GM19351 (cell line): ENCODE measurements around the gene SLC44A4.
"Not testable (repeated sequence)": the region's sequence is repeated elsewhere in the genome, so short reads cannot be mapped to it uniquely, and the experiment has no call there.

ENCODE experiments used
- ATAC-seq: cut with Tn5 transposase; IDR thresholded peaks from one replicate; pipeline ENCODE4 v1.9.1; 2021; ENCODE audit warnings: mild to moderate bottlenecking, moderate library complexity; ENCODE audit not compliant: unreplicated experiment

SLC44A4 gene

DNA sequence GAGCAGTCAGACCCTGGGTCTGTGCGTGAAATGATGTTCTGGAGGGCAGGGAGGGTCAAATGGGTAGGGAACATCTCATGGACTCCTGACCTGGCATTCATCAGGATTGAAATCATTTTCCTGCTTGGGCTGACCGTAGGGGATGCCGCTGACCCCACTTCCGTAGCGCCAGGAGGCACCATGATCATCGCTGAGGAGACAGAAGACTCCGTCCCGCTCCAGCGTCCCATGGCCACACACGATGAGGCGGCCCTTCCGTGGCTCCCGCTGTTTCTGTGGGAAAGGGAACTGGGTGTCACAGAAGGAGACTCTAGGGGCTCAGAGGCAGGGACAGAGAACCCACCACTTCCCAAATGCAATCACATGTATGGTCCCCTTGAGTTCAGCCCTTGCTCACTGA is 18.4 kb downstream of the SLC44A4 start:
- ATAC-seq: no peak

DNA sequence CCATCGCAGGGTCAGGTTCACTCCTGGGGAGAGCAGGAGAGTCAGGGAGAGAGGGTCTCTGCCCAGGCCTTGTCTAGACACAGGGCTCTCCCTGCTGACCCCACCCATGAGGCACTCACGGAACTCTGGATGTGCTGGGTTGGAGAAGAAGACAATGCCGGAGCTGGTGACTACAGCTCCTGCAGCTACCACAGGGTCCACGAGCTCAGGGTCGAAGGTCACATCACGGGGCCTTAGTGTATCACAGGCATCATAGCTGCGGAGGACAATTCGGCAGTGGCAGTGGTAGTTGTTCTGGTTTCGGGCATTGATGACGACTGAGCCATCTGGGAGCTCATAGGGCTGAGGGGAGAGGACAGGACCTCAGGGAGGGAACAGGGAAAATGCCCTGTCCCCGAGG is 18.9 kb downstream of the SLC44A4 start:
- no peak for ATAC-seq

DNA sequence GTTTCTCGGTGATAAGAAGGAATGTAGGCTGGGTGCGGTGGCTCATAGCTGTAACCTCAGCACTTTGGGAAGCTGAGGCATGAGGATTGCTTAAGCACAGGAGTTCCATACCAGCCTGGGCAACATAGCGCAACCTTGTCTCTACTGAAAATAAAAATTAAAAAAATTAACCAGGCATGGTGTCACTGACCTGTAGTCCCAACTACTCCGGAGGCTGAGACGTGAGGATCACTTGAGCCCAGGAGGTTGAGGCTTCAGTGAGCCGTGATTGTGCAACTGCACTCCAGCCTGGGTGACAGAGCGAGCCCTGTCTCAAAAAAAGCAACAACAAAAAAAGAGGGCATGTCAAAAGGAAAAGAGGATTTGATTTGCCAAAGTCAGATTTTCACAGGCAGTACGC is 20.1 kb downstream of the SLC44A4 start:
- no peak for ATAC-seq

- not testable (repeated sequence) for ATAC-seq
Measured at GRCh38 chr6:31857774-31858173, 21.0 kb downstream of the SLC44A4 start.

GRCh38 chr6:31851980-31852718 is 26.6 kb downstream of the SLC44A4 start:
- ATAC-seq: not testable (repeated sequence)

DNA sequence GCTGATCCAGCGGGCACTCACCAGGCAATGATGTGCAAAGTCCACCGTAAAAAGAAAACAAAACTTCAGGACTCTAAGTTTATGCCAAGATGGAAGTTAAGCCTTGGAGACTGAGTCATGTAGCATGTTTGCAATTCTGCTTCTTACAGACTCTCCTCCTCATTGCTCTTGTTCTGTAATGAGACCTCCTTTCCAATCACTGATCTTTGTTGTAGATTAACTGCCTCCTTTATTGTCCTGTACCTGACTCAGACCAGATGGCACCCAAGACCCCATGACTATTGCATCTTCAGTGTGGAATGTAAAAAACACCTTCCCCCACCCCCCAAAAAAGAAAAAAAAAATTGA is 27.3 kb downstream of the SLC44A4 start:
- ATAC-seq: no peak

DNA sequence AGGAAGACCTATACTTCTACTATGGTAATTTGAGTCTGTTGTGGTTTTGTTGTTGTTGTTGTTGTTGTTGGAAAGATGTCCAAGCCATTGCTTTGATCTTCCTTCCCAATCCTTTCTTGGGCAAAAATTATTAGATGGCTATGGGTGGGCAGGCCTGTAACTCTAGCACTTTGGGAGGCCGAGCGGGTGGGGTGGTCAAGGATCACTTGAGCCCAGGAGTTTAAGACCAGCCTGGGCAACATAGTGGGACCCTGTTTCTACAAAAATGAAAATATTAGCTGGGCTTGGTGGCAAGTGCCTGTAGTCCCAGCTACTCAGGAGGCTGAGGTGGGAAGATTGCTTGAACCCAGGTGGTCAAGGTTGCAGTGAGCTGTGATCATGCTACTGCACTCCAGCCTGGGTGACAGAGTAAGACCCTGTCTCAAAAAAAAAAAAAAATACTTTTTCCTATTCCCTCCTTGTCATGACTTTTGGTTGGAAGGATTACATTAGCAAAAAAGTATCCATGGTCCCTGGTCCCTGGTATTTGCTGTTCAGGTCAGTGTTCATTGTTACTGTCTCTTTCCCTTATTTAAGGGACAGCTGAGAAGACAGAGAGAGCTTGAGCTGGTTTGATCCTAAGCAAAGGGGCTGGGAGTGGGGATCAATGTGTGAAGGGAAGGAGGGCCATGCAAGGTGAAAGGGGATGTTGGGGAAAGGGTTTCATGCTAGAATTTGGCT is 27.9 kb downstream of the SLC44A4 start:
- ATAC-seq: no peak

DNA sequence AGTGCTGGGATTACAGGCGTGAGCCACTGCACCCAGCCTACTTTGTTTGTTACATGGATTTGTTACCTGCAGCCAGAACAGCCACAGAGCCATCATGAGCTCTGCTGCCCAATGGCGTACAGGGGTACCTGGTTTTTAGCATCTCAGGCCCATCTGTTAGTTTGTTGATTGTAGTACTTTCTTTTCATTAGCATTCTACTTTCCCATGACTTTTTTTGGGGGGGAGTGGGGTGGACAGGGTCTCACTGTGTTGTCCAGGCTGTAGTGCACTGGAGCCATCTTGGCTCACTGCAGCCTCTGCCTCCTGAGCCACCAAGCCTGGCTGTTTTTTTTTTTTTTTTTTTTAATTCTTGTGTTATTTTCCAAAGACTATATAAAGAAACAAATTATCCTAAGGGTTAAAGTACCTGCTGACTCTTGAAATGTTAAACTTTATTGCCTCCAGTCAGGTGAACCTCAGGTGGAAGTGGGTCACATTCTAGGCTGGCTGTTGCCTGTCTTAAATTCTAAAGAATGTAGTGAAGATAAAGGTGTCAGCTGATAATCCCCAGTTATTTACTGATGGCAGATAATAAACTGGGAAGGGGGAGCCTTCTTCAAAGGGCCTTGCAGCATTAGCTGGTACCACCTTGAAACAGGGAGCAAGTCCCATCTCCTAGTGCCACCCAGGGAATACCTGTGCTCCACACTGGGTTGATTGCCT is 31.4 kb downstream of the SLC44A4 start:
- ATAC-seq: no peak

DNA sequence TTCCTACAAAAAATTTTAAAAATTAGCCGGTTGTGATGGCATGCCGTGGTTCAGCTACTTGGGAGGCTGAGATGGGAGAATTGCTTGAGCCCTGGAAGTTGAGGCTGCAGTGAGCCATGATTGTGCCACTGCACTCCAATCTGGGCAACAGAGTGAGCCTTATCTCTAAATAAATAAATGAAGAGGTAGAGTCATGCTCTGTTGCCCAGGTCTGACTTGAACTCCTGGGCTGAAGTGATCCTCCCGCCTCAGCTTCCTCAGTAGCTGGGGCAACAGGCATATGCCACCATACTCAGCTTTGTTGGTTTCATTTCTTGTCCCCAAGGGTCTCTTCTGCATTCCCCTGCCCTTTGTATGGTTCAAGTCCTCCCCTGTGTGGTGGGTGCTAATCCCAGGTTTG is 34.3 kb downstream of the SLC44A4 start:
- ATAC-seq: no peak

GRCh38 chr6:31842053-31842452 is 36.7 kb downstream of the SLC44A4 start:
- ATAC-seq: no peak

- not testable (repeated sequence) for ATAC-seq
Measured at GRCh38 chr6:31839779-31840126, 39.0 kb downstream of the SLC44A4 start.

DNA sequence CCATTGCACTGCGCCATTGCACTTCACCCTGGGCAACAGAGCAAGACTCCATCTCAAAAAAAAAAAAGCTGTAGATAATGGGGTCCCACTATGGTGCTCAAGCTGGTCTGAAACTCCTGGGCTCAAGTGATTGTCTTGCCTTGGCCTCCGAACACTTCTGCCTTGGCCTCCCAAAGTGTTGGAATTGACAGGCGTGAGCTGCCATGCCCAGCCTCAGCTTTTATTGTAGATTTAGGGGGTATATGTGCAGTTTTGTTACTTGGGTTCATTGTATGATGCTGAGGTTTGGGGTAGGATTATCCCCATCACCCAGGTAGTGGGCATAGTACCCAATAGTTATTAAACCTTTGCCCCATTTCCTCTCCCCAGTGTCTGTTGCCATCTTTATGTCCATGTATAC is 39.8 kb downstream of the SLC44A4 start:
- no peak for ATAC-seq

DNA sequence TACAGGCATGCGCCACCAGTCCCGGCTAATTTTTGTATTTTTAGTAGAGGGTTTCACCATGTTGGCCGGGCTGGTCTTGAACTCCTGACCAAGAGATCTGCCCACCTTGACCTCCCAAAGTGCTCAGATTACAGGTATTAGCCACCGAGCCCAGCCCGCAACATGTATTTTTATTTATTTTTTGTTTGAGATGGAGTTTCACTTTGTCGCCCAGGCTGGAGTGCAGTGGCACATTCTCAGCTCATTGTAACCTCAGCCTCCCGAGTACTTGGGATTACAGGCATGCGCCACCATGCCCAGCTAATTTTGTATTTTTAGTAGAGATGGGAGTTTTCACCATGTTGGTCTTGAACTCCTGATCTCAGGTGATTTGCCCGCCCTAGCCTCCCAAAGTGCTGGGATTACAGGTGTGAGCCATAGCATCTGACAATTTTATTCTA is 40.7 kb downstream of the SLC44A4 start:
- not testable (repeated sequence) for ATAC-seq

DNA sequence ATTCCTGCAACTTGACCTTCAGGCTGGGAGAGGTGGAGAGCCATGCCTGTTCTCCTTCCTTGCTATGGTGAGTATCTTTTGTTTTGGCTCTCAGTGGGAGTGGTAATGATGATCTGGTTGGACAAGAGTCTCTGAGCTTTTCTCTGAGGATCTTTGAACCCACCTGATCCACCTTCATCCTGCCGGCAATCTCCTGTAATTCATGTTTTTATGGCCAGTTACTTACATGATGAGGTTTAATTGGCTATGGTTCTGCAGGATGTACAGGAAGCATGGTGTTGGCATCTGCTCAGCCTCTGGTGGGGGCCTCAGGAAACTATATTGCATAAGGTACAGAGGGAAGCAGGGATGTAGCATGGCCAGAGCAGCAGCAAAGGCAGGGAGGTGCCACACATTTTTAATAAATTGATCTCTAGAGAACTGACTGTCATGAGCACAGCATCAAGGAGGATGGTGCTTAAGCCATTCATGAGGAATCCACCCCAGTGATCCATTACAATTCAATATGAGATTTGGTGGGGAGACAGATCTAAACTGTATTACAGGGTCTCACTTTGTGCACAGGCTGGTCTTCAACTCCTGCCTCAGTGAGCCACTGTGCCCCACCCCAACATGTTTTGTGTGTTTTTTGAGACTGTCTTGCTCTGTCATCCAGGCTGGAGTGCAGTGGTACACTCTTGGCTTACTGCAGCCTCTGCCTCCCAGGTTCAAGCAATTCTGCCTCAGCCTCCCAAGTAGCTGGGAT is 41.3 kb downstream of the SLC44A4 start:
- ATAC-seq: no peak

- no peak for ATAC-seq
Measured at GRCh38 chr6:31836474-31837368, 42.1 kb downstream of the SLC44A4 start.

DNA sequence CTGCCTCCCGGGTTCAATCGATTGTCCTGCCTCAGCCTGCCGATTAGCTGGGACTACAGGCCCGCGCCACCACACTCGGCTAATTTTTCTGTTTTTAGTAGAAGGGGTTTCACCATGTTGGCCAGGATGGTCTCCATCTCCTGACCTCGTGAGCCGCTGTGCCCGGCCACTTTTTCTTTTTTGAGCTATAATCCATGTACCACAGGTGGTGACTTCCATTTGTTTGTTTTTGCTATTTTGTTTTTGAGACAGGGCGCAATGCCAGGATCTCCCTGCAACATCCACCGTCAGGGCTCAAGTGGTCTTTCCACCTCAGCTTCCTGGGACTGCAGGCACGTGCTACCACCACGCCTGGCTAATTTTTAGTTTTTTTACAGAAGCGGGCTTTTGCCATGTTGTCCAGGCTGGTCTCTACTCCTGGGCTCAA is 42.7 kb downstream of the SLC44A4 start:
- ATAC-seq: no peak

DNA sequence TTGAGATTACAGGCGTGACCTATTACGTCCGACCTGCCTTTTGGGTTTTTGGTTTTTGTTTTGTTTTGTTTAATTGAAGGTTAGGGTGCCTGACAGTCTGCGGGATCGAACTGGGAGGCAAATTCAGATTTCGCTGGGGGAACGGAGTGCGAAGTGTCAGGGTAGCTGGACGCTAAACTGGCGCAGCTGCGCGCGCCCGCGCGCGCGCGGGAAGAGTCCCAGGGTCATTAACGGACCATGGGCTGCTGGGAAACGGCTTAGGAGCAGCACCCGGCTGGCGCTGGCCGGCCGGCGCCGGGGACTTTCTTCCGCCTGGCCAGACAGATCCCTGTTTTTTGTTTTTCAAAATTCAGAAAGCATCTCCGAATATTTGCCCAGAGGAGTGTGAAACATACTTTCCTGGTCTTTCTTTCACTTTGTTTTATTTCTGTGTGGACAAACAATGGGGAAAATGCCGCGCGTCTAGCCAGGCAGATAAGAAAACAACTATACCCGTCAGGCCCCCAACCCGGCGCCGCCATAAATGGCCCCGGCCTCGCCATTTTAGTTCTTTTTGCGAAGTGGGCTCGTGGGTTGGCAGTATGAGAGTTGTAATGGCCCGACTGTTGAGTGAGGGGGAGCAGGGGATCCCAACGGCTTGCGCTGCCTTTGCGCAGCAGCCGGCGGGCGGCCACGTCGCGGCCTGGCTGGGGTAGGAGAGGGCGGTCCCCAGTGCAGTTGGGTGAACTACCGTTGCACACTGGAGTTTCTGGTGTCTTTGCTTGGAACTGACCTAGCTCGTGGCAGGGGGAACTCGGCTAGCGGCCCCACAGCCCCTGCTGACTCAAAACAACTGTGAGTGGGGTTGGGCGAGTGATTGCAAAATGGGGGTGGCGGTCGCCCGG is 44.2 kb downstream of the SLC44A4 start:
- ATAC-seq: no peak

DNA sequence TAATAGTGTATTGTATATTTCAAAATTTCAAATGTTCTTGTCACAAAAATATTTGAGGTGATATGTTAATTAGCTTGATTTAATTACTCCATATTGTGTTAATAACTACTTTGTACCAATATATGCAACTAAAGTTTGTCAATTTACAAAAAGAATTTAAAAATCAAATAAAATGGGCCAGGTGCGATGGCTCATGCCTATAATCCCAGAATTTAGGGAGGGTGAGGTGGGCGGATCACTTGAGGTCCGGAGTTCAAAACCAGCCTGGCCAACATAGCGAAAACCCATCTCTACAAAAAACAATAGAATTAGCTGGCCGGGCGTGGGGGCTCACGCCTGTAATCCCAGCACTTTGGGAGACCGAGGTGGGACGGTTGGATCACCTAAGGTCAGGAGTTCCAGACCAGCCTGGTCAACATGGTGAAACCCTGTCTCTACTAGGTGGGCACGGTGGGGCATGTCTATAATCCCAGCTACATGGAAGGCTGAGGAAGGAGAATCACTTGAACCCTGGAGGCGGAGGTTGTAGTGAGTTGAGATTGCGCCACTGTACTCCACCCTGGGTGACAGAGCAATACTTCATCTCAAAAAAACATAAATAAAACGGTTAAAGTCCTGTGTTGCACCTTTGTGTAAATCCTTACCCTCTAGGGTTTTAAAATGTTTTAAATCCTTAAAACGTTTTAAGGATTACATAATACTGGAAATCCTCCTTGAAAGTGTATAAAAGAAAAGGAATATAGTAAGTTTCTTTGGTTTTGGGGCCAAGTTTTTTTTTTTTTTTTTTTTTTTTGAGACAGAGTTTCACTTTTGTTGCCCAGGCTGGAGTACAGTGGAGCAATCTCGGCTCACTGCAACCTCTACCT is 47.2 kb downstream of the SLC44A4 start:
- ATAC-seq: no peak
